Measurements from ENCODE around the gene KAT8. TPM values are rescaled to one million over a fixed set of nuclear protein-coding genes. Genes with fewer than 3 reads are reported as not detected.
A peak's percentile ranks its signal among the peaks of the same experiment; 100 is the strongest.

KAT8 gene
- 26.7 TPM for polyA plus RNA-seq (2013, experiment 1 of 2; ENCODE audit: insufficient read length)
- polyA plus RNA-seq (2013, experiment 2 of 2; ENCODE audit: insufficient read length) = 27.0 TPM

DNA sequence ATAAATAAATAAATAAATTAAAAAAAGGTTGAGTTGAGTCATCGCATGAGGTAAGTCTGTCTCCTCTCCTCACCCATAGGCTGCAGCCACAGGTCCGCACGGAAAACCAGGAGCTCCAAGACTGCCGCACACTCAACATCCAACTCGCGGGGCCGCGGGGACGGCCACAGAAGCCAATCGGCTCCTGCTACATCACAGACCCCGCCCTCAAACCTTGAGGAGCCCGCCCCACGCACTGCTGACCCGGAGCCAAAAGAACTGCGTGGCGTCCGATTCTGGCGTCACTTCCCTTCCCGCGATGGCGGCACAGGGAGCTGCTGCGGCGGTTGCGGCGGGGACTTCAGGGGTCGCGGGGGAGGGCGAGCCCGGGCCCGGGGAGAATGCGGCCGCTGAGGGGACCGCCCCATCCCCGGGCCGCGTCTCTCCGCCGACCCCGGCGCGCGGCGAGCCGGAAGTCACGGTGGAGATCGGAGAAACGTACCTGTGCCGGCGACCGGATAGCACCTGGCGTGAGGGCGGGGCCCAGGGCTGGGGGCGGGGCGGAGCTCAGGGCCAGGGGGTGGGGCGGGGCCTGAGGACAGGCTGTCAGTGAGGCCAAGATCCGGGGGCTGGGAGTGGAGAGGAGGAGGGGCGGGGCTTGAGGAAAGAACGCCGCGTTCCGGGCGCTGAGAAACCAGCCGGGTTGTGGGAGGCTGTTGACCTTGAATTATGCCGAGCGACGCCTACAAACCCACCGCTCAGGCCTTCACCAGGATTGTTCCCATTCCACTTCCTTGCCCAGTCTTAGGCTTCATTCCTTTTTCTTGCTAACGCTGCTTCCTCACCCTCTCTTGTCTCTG is at the start of gene KAT8:
Gene KAT8, plus strand, starts transcription at position 281 of the 839 bp plus-strand sequence. Its CDS starts 18 bp downstream, at position 299.
- peak; percentile 98 for DNase-seq

DNA sequence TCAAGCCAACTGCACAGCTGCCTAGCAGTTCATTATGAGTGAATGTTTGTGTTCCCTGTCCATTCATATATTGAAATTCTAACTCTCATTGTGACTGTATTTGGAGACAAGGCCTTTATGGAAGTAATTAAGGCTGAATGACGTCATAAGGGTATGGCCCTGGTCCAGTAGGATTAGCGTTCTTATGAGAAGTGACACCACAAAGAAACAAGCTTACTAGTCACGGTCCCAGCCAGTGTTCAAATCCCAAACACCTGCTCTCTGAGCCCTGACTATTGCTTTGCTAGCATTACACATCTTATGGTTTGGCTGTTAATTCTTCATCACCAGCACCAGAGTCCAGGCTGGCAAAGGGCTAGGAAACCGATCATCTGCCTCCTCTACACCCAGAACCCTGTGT is 45.6 kb upstream of the KAT8 start:
- DNase-seq = peak; percentile 70

DNA sequence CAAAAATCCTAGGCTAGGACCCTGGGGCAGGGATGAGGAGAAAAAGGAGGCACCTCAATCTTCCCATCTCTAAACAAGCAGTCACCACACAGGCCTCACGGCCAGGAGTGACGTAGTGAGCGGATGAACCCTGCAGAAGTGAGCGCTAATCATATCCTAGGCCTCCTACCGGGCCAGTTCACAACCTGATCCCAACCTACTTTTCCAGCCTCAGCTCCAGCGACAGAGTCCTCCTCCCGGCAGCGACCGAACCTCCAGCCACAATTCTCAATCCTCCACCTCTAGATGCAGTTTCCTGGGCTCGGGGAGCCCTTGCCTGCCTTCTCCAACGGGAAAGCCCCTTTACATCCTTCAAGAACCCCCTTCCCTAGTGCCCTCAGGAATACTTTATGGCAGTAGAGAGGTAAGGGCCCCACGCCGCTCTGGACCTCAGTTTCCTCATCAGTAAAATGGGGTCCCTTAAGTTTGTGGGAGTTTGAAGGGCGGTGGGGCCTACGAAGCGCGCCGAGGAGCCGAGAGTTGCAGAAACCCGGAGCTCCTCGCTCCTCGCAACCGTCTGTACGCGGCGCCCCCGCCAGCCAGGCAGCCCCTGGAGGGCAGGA is 44.8 kb upstream of the KAT8 start:
- peak; percentile 56 for DNase-seq

DNA sequence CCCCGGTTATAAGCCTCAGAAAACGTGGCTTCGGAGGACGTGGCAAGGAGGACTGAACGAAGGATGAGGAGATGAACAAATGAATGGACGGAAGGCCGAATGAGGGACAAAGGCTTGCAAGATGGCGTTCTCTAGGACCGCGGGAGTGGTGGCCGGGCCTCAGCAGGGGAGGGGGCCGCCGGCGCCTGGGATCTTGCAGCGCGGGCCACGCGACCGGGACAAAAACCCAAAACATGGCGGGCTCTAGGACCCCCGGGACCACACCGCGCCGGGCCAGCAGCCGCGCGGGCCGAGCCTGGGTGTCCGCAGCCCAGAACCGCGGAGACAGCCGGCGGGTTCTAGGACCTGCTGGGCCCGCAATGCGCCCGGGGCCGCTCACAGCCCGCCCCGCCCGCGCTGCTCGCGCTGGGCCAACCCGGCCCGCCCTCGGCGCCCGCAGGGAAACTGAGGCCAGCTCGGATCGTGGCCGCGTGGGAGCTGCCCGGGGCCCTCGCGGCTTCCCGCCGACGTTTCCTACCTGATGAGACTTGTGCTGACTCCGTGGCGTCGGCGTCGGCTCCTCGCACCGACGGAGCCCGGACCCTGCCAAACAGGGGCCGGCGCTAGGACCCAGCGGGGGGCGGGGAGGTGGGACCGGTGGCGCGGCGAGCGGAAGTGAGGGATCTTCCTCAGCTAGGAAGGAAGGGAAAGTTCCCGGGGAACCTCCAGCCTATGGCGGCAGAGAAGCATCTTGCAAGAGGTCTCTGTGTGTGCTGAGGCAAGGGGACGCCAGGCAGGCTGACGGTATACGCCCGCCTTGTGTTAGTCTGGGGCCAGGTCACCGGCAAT is 44.1 kb upstream of the KAT8 start:
- DNase-seq = peak; percentile 93

DNA sequence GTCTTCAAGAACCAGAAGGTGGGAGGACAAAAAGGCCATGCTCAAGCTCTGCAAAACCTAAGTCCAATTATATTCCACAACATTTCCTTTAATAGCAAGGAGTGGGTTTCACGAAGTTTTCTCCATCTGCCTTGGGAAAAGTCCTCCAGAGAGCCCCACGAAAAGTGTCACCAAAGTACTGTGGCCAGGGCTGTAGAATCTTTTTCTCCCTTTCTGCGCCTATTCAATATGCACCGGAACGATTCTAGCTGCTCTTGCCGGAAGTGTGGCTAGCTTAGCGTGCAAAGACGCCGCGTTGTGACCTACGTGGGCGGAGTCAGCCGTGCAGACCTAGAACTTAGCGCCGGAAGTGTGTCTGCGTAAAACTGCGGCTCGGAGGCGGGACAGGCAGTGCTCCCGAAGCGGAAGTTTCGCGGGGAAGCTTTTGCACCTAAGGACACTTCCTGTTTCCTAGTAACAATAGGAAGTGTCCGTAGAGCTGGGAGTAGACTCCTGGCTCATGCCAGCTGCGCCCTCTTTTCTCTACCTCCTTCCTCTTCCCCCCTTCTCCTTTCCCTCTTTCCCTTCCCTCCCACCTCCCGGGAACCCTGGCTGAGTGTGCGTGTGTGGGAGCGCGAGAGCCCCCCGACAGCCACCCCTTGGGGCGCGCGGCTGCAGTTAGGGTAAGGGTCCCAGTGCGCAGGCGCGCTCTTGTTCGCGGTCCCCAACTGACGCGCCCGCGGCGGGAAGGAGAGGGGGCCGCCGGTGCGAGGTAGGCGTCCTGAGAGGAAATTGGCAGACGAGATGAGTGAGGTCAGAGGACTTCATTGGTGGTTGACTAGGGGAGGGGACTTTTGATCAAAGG is 43.3 kb upstream of the KAT8 start, which contains the start of the genes ZNF646 and ZNF668:
Gene ZNF646, plus strand, starts transcription at position 453 of the 844 bp plus-strand sequence. CDS start 1,903 bp downstream, outside the sequence.
Gene ZNF668, minus strand, starts transcription at position 271 of the 844 bp plus-strand sequence. CDS start 9,781 bp downstream, outside the sequence.
- peak; percentile 100 for DNase-seq

DNA sequence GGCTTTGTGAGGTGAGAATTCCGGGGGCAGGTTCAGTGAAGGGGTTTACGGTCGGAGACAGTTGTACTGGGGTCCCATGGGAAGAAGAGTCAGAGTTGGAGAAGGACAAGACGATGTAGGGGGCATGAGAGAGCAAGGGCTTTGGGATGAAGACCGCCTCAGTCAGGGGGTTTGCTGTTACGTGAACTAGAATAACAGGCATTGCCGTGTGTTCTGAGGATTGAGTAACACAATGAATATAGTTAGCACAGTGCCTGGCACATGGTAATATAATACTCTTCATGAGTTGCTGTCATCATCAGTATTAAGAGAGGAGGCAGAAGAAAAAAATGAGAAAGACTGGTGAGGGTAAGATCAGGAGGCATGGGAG is 42.7 kb upstream of the KAT8 start:
- DNase-seq = no peak

DNA sequence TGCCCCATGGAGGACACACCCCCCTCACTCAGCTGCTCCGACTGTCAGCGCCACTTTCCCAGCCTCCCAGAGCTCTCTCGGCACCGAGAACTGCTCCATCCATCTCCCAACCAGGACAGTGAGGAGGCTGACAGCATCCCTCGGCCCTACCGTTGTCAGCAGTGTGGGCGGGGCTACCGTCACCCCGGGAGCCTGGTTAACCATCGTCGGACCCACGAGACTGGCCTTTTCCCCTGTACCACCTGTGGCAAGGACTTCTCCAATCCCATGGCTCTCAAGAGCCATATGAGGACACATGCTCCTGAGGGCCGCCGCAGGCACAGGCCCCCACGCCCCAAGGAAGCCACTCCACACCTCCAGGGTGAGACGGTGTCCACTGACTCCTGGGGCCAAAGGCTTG is 41.1 kb upstream of the KAT8 start:
- DNase-seq = no peak

DNA sequence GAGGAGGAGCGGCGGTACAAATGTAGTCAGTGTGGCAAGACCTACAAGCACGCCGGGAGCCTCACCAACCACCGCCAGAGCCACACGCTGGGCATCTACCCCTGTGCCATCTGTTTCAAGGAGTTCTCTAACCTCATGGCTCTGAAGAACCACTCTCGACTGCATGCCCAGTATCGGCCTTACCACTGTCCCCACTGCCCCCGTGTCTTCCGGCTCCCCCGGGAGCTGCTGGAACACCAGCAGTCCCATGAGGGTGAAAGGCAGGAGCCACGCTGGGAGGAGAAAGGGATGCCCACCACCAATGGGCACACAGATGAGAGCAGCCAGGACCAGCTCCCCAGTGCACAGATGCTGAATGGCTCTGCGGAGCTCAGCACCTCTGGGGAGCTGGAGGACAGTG is 40.4 kb upstream of the KAT8 start:
- DNase-seq = no peak

DNA sequence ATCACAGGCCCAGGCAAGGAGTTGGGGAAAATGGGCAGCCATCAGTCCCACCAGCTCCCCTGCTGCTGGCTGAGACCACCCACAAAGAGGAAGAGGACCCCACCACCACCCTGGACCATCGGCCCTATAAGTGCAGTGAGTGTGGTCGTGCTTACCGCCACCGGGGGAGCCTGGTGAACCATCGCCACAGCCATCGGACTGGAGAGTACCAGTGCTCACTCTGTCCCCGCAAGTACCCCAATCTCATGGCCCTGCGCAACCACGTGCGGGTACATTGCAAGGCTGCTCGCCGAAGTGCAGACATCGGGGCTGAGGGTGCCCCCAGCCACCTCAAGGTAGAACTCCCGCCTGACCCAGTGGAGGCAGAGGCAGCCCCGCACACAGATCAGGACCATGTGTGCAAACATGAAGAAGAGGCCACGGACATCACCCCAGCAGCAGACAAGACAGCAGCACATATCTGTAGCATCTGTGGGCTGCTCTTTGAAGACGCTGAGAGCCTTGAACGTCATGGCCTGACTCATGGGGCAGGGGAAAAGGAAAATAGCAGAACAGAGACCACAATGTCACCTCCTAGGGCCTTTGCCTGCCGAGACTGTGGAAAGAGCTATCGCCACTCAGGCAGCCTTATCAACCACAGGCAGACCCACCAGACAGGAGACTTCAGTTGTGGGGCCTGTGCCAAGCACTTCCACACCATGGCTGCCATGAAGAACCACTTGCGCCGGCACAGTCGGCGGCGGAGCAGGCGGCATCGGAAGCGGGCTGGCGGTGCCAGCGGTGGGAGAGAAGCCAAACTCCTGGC is 39.7 kb upstream of the KAT8 start:
- no peak for DNase-seq

DNA sequence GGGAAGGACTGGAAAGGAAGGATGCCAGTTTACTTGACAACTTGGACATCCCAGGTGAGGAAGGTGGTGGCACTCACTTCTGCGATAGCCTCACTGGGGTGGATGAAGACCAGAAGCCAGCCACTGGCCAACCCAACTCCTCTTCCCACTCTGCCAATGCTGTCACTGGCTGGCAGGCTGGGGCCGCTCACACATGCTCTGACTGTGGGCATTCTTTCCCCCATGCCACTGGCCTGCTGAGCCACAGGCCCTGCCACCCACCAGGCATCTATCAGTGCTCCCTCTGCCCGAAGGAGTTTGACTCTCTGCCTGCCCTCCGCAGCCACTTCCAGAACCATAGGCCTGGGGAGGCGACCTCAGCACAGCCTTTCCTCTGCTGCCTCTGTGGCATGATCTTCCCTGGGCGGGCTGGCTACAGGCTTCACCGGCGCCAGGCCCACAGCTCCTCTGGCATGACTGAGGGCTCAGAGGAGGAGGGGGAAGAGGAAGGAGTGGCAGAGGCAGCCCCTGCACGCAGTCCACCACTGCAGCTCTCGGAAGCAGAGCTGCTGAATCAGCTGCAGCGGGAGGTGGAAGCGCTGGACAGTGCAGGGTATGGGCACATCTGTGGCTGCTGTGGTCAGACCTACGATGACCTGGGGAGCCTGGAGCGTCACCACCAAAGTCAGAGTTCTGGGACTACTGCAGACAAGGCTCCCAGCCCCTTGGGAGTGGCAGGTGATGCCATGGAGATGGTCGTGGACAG is 38.7 kb upstream of the KAT8 start:
- DNase-seq = no peak

DNA sequence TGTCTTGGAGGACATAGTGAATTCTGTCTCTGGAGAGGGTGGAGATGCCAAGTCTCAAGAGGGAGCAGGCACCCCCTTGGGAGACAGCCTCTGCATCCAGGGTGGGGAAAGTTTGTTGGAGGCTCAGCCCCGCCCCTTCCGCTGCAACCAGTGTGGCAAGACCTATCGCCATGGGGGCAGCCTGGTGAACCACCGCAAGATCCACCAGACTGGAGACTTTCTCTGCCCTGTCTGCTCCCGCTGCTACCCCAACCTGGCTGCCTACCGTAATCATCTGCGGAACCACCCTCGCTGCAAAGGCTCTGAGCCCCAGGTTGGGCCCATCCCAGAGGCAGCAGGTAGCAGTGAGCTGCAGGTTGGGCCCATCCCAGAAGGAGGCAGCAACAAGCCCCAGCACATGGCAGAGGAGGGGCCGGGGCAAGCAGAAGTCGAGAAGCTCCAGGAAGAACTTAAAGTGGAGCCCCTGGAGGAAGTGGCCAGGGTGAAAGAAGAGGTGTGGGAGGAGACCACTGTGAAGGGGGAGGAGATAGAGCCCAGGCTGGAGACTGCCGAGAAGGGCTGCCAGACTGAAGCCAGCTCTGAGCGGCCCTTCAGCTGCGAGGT is 38.0 kb upstream of the KAT8 start:
- DNase-seq = no peak

DNA sequence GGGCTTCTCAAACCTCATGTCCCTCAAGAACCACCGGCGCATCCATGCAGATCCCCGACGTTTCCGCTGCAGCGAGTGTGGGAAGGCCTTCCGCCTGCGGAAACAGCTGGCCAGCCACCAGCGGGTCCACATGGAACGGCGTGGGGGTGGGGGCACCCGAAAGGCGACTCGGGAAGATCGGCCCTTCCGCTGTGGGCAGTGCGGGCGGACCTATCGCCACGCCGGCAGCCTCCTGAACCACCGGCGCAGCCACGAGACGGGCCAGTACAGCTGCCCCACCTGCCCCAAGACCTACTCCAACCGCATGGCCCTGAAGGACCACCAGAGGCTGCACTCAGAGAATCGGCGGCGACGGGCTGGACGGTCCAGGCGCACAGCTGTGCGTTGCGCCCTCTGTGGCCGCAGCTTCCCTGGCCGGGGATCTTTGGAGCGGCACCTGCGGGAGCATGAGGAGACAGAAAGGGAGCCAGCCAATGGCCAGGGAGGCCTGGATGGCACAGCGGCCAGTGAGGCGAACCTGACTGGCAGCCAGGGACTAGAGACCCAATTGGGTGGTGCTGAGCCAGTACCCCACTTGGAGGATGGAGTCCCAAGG is 37.3 kb upstream of the KAT8 start:
- no peak for DNase-seq

DNA sequence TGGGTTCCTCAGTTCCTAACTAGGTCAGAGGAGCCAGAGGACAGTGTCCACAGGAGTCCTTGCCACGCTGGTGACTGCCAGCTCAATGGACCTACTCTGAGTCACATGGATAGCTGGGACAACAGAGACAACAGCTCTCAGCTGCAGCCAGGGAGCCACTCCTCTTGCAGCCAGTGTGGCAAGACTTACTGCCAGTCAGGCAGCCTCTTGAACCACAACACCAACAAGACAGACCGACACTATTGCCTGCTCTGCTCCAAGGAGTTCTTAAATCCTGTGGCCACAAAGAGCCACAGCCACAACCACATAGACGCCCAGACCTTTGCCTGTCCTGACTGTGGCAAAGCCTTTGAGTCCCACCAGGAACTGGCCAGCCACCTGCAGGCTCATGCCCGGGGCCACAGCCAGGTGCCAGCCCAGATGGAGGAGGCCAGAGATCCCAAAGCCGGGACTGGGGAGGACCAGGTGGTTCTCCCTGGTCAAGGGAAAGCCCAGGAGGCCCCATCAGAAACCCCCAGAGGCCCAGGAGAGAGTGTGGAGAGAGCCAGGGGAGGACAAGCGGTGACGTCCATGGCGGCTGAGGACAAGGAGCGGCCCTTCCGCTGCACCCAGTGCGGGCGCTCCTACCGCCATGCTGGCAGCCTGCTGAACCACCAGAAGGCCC is 36.6 kb upstream of the KAT8 start:
- DNase-seq = no peak

DNA sequence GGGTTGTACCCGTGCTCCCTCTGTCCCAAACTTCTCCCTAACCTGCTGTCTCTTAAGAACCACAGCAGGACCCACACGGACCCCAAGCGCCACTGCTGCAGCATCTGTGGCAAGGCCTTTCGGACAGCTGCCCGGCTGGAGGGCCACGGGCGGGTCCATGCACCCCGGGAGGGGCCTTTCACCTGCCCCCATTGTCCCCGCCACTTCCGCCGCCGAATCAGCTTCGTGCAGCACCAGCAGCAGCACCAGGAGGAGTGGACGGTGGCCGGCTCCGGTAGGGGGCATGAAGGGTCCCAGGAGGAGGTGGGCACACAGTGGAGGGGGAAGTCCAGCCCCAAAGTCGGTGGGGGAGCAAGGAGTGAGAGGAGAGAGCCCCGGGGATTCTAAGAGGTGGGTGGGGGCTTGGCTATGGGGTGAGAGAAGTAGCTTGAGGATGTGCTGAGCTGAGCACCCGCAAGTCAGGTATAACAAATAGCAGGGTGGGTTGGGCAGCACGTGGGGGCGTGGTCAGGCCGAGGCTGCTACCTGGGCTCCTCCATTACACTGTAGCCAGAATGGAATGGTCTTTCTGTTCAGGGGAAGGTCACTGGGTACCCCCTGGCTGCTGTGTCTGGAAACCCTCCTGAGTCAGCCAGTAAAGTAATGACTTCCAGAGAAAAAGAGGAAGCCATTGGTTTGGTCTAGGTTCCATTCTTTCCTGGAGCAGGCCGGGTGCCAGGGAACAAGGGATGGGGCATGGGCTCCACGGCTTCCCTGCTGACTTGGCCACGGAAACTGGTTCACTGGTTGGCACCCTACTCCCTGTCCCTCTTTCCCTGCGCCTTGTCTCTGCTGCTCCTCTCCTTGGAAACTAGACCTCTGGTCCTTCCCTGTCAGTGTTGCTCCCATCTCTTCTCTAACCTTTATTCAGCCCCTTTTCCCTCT is 35.8 kb upstream of the KAT8 start:
- no peak for DNase-seq

DNA sequence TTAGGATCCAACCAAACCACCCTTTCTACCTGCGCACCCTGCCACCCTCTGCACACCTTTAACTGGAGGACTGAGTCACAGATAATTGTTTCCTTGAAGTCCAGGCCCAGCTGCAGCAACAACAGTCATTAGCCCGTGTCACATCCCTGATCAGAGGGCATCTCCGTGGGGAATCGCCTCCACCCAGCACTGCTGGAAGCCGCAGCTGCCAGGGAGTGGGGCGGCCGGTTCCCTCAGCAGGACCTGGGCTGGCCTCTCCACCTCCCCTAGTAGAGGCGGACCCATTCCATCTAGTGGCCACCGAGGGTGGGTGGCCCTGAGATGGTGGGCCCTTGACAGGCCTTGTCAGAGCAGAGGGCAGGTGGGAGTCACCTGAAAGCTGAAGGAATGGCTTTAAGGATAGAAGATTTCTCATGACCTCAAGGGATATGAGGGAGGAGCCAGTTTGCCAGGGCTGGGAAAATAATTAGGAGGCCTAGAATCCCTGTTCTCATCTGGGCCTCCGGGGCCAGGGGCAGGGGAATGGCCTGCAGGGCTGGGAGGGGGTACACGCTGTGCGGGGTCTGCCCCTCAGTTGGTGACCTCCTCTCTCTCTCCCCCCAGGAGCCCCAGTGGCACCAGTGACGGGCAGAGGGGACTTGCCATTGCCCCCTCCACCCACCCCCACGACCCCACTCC is 35.0 kb upstream of the KAT8 start:
- DNase-seq = no peak

DNA sequence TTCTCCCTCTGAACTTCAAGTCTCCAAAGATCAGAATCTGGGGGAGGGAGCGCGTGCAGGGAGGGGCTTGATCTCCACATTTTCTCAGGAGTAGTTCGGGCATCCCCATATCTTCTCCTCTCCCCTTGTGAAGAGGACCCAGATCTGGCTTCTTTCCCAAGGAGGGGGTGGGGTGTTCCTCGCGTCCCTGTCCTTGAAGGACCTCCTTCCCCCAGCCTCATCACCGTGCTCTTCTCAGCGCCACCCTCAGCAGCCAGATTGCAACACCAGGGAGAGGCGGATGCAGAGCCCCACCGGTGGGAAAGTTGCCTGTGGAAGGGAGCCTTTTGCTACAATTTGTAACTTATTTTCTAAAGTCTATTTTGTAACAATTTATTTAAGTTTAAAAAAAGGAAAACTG is 34.4 kb upstream of the KAT8 start:
- no peak for DNase-seq

DNA sequence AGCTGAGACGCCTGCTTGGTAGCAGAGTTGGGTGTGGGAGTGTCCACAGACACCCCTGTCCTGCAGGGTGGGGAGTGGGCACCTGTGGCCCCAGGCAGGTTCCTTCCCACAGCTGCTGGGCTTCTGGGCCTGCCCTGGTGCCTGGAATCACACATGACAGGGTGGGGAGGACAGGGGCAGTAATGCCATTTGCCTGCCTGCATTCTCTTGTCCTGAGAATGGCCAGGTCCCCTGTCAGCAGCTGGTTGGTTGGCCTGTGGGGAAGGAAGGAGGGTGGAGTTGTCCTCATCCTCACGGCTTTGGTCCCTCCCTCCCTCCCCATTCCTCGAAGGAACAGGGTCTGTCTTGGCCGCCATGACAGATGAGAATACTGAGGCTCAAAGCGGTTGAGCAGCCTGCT is 33.9 kb upstream of the KAT8 start:
- no peak for DNase-seq

Measured in fibroblast of skin of back (primary cell).